Astrocyte of the spinal cord (primary cell): ENCODE data around the gene PIK3CG.

Experiments
- DNase-seq: peaks from one replicate; pipeline ENCODE4 v3.0.0; 2011; ENCODE audit warnings: low read depth, low spot score
- H3K4me3 ChIP-seq: 2 replicates; pipeline ENCODE4 v1.5.1; 2011; ENCODE audit warnings: low read depth, mild to moderate bottlenecking, low read length, moderate library complexity
- CTCF ChIP-seq: IDR thresholded peaks from 2 replicates; pipeline ENCODE4 v1.5.1; 2012; ENCODE audit warnings: low read depth, mild to moderate bottlenecking, low read length, inconsistent platforms
- in situ Hi-C: cut with HindIII; loops from 2 replicates; pipeline ENCODE4 v1.10.0; 2017; ENCODE audit warnings: low sequenced_read_pairs

The PIK3CG gene

GRCh38 chr7:106855540-106856132, 9.4 kb upstream of the PIK3CG start:
- TF ChIP-seq CTCF: no peak
- DNase-seq: no peak
- in situ Hi-C loops: no loop called here
- no peak overlapping the region for H3K4me3 ChIP-seq

DNA sequence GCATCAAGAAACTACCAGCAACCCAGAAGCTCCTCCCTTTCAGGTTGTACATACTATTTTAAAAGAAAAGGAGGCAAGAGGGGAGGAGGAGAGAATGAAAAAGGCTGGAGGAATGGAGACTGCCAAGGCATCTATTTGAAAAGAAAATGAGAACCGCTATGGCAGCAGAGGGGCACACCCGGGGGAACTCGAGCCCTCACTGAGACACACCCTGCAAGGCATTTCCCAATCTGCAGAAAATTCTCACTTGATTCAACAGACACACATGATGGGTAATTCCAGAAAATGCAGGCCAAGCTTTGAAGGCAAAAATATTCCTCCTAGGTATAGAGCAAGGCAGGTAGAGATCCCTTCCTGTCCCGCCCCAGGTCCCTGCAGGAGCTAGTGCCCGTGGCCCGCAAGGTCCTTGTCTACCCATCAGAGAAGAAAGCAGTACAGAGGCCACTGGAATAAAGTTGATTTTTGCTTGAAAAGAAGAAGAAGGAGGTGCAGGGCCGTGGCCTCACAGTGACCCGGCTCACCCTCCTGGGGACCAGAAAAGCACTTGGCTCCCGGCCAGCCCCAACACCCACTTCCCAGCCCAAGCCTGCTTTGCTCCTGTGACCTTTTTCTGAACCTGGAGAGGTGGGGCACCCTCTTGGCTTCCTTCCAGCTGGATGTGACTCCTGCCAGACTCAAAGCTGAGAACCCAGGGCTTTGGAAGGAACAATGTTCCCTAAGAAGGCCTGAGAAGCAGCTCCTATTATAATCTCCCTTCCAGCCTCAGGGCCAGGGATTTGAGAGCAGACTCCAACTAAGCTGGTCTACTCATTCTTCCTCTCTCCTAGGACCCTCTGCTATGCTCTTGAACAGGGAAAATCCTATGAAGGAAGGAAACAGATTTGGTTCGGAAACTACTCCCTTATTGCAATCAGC, 6.2 kb upstream of the PIK3CG start:
- H3K4me3 ChIP-seq: no peak overlapping the region
- in situ Hi-C loops: no loop called here
- no peak for DNase-seq
- TF ChIP-seq CTCF: no peak

- in situ Hi-C loops: no loop called here
- DNase-seq: no peak
- no peak overlapping the region for H3K4me3 ChIP-seq
Measured at GRCh38 chr7:106862317-106863089, 2.6 kb upstream of the PIK3CG start.

DNA sequence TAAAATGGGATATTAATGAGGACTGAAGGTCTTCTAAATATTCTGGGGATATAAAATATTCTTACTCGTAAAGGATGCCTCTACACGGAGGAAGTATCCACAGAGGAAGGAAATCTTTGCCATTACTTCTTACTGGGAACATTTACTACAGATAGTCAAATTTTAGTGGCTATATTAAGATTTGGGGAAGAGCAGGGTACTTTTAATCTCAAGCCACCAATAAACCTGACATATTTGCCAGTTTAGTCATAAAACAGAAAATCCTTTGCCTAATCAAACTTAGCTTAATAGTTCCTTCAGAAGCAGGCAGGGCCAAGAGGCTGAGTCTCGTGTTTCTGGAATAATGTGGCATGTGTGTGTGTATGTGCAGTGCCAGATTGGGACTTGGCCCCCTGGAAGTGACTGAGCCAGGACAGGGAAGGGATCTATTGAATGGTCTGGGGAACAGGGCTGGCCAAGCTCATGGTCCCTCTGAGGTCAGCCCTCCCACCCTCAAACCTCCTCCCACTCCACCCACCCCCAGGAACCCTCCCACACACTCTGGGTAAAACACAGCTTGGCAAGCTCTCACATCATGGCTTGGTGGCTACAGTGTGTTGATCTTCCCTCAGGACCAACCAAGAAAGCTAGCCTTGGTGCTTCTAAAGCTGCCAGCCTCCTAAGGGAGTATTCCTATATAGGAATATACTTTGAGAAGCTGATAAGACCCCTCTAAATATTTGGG, 1.6 kb upstream of the PIK3CG start:
- H3K4me3 ChIP-seq: no peak overlapping the region
- in situ Hi-C loops: no loop called here
- no peak for TF ChIP-seq CTCF
- DNase-seq: no peak

More at GRCh38 chr7:106862317-106863089, 2.6 kb upstream of the PIK3CG start:
- no peak for TF ChIP-seq CTCF

DNA sequence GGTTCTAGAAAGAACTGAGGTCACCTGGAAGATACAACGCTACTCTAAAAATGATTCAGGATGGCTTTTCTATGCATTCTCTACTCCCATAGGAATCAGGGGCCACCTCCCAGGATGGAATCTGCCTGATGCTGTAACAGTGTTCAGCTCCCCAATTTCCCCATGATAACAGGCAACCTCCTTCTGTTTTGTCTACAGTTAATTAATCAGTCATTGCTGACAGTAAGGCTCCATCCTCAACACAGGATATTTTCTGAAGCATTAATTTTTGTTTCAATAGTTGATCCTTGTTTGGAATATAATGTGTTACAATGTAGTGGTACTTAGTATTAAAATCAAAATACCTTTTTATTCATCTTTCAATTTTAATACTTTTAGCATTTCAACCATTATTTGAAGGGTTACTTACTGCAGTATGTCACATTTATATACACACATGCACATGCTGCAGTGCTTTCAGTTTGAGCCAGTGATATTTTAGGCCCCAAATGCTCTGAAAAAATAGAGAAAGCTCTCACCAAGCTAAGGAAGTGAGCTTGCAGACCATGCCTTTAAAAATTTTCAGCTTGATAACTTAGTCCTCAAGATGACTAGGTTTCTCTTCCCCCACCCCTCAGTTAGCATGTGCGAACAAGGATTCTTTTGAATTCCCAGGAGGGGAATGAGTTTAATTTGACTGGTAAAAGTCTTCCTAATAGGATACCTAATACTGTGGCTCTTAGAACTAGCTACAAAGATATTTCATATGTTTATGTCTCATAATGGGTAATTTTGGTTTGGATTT, 592 bp upstream of the PIK3CG start:
- H3K4me3 ChIP-seq: no peak overlapping the region
- in situ Hi-C loops: no loop called here
- DNase-seq: no peak
- TF ChIP-seq CTCF: no peak
